IPS DF 4.7 (cell line): ENCODE results near the gene ROBO1.

Source experiments
- DNase-seq: peaks from one replicate; pipeline ENCODE4 v3.0.0-alpha.2; 2013; ENCODE audit warnings: low spot score; ENCODE audit errors: extremely low read depth

The ROBO1 gene

DNA sequence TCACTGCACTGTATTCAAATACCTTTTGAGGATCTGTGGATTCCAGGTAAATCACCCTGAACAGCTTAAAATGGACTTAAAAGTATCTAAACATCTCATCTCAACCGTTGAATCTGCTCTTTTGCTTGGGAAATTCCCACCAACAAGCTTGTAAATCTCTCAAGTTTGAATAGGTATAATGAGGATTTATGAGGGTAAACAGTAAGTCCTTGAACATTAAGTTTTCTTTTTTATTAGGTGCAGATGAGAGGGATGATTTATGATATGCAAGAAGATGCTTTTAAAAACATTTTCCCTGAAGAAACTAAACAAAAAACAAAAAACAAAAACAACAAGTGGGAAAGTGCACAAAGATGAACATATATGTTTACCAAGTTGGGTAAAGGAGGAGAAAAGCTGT, 290.6 kb downstream of the ROBO1 start:
- DNase-seq, result no peak

DNA sequence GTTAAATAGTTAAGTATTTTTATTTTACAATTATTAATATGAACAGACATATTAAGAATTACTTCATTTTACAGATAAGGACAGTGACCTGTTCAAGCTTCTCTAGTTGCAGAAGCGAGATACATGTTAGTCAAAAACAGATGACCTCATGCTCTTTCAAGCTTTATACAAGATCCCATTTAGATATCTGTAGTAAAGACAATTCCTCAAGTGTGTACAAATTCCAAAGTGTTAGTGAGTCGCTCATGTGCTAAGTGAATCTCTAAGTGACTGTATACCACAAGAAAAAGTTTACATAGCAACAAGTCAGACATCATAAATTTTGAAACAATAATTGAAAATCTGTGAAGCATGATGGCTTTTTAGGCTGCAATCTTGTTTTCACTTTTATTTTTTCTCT, 293.8 kb downstream of the ROBO1 start:
- no peak for DNase-seq

DNA sequence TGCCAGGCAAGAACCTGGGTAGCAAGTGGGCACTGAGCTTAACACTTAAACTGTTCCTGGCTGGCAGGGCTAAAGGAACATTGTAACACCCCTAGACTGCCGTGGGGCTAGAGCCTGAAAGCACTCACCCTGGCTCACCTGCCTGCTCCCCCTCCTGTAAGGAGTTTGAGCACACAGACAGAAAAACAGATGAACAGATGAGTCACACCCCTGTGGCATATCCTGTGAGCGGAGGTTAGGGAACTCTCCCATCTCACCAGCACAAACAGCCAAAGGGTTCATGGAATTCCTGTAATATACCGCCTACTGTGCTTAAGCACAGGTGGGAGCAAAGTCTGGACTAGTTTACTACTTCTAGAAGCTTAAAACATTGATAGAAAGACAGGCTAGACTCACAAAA, 300.1 kb downstream of the ROBO1 start:
- no peak for DNase-seq

DNA sequence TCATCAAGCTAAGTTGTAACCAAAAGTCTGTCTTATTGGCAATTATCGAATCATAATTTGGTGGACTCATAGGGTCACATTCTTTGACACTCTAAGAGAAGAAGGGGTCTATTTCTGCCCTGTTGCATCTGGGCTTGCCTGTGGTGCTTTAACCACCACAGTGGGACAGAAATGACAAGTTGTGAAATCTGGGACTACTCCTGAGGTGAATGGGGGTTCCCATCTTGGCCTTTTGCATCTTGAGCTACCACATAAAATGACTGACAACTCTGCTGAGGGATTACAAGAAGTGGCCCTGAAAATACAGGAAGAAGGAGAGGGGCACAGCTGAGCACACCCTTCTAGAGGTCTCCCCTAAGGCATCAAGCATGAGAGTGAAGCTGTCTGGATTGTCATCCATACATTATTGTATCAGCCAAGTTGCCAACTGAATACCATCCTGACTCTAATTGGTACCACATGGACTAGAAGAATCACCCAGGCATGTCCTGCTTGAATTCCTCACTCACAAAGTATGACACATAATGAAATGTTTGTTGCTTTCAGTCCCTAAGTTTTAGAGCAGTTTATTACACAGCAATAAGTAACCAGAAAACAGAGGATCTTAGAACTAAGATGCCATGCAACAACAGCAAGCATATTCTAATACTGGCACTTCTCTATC, 306.5 kb downstream of the ROBO1 start:
- DNase-seq, result no peak

- DNase-seq, result no peak
Measured at GRCh38 chr3:79453600-79453999, 314.2 kb downstream of the ROBO1 start.

GRCh38 chr3:79436387-79436786, 331.4 kb downstream of the ROBO1 start:
- no peak for DNase-seq

DNA sequence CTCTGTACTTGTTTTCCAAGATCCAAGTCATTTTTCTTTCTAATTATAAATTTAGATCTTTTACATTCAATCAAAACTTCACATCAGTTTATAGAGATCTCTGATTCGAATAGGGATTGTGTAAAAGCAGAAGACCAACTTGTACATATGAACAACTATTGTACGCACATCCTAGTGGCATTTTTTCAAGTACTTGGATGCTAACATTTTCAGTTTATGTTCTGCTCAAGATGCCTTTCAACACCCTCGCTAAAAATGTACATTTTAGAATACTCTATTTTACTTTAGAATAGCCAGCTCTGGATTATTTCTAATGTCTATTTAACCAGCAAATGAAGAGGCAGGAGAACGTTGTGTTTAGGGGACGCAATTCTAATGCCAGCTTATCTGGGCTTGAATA, 340.7 kb downstream of the ROBO1 start:
- DNase-seq, result no peak

DNA sequence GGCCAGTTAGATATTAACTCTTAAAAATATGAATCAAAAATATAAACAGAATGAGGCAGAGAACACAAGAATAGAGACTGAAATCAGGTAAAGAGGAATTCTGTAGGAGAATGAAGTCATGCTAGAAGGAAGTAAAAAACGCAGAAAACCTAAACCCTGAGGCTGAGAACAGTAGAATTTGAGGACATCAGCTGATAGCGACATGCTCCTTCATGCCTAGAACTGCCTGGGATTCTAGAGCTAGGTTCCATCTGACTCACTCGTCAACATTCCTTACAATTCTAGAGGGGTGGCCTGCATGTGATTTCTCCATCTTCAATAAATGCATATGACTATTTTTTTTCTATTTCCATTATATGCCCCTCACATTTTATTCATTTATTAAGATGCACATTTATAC, 343.0 kb downstream of the ROBO1 start:
- DNase-seq, result no peak

DNA sequence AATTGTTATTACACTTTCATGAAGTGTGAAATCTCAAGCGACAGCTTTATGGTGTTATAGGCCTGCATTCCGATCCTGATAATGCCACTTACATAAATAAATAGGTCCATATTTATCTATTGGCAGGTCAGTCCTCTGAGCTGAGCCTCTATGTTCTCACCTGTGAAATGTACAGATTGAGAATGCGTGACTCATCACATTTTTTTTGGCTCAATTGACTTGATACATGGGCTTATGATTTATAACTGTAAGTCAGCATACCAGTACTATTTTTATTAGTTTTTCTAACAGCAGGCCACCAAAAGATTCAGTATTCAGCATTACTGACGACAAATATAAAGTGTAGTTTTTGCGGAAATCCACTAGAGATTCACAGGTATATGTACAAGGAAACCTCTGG, 344.4 kb downstream of the ROBO1 start:
- DNase-seq, result no peak

- DNase-seq, result no peak
Measured at GRCh38 chr3:79421273-79421672, 346.5 kb downstream of the ROBO1 start.

DNA sequence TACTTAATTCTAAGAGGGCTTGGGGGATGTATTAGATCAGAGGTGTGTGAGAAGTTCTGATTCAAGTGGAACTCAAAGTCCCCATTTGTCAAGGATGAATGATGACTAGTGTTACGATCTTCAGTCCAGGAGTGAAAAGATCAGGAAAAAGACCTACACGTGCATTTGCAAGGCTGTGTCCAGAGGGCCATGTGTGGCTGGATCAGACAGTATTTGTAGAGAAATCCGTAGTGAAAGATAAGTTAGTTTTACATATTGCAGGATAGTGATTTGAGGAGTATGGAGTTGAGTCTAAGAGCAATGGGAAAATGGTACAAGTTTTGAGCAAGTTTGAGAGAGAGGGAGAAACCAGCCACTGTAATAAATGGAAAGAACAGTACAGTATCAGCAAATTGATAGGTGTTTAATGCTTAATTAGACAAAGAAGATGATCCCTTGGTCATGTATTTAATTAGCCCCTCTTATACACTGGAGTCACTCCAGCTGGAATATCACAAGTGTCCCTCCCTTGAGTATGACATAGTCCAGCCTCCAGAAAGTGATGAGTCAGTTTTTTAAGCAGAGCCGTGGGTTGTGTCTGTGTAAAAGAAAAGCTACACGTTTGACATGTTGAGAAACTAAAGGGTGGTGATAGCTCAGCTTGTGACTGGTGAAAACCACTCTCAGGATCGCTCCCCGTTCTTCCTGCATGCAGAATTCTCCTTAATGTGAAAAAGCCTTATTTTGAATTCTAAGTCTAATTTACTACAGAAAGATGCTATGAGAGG, 348.8 kb downstream of the ROBO1 start:
- no peak for DNase-seq

- DNase-seq, result no peak
Measured at GRCh38 chr3:79415356-79415755, 352.4 kb downstream of the ROBO1 start.

DNA sequence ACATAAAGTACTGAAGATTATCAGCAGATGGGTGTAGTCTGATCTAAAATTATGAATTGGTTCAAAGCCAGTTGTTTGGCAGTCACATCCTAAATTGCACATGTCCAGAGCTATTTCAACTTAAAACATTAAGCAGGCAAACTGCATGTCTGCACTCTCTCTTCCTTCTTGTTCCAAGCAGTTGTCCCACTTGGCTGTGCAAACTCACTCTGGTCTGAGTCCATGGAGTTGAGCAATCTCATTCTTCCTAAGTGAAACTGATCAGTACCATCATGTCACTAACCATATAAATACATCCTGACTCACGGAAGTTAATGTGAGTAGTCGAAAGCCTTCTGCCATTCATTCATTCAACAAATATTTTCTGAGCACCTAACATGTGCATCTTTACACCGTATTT, 353.0 kb downstream of the ROBO1 start:
- no peak for DNase-seq

- DNase-seq, result no peak
Measured at GRCh38 chr3:79414035-79414434, 353.8 kb downstream of the ROBO1 start.

- DNase-seq, result no peak
Measured at GRCh38 chr3:79412537-79412936, 355.3 kb downstream of the ROBO1 start.

DNA sequence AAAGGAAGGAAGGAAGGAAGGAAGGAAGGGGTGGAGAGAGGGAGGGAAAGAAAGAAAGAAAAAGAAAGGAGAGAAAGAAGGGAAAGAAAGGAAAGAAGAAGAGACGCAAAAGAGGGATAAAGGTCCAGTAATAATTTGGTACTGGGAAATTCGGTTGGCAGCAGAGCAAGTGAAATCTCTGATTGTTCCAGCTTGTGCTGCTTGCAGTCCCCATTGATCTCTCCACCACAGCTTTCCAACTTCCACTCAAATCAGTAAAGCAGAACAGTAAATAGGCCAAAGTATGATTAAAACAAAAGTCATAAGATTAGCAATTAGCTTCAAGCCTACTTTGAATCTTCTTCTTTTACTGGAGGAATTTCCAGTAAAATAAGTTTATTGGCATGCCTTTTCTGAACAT, 357.2 kb downstream of the ROBO1 start:
- no peak for DNase-seq

- no peak for DNase-seq
Measured at GRCh38 chr3:79410136-79410535, 357.7 kb downstream of the ROBO1 start.

DNA sequence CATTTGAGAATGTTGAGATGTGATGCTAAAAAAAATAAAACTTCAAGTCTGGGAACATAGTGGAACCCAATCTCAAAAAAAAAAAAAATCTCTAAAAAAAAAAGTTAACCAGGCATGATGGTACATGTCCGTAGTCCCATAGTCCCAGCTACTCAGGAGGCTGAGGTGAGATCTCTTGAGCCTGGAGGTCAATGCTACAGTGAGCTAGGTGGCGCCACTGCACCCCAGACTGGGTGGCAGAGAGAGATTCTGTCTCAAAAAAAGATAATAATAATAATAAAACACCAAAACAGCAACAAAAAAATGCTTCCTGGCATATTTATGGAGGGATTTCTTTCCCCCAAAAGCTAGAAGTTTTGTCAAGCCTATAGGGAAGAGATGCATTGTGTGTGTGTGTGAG, 361.6 kb downstream of the ROBO1 start:
- no peak for DNase-seq

GRCh38 chr3:79405183-79405582, 362.6 kb downstream of the ROBO1 start:
- no peak for DNase-seq

DNA sequence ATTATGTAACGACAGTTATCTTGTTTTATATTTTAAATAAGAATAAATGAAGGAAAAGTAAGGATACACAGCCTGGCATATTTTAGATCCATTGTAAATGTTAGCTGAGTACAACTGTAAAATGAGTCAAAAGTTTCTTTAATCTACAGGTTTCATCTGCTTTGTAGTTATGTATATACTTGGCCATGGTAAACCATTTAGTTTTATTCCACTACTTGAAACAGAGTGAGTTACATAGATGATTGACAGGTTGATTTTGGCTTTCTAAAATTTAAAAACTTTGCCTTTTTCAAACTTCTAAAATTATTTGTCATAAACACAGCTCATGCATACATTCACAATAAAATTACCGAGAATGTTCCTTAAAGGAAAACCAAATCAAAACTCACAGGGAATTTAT, 371.2 kb downstream of the ROBO1 start:
- DNase-seq, result no peak

DNA sequence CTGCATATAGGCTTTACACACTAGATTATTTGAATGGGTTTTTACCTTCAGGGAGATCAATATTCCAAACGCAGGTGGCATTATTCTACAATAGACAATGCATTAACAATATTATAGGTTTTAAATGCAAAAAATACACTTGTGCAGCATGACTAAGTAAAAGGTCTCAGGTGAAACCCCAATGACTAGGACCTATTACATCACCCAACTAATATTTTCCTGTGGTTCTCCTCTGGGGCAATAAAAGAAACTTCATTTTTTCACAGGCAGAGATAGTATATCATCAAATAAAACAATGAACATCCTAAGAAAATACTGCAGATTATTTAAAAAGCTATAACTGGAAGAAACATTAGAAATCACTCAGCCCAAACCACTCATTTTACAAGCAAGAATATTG, 375.3 kb downstream of the ROBO1 start:
- no peak for DNase-seq

GRCh38 chr3:79390352-79390751, 377.4 kb downstream of the ROBO1 start:
- DNase-seq, result no peak

DNA sequence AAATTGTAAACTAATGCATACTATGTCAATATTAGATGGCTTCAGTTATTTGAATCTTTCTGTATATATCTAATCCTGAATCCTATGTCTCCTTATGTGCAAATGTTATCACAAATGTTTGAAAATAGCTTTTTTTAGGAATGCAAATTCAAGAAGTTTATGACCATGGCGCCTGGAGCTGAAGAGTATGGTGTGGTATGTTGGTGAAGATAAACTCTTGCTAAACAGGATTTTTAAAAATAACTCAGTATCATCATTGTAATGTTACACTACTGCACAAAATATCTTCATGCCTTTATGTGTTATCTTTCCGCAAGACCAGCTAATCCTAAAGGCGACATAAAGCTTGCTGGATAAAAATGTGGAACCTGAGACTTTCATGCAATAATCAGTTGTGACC, 382.6 kb downstream of the ROBO1 start:
- no peak for DNase-seq
